GM18907 (cell line): ENCODE data around the gene UBTFL1.
"Not testable (repeated sequence)": the region's sequence is repeated elsewhere in the genome, so short reads cannot be mapped to it uniquely, and the experiment has no call there.

Experiments used
- ATAC-seq: cut with Tn5 transposase; IDR thresholded peaks from one replicate; pipeline ENCODE4 v1.9.1; 2021; ENCODE audit warnings: mild to moderate bottlenecking, moderate library complexity; ENCODE audit not compliant: unreplicated experiment

The UBTFL1 gene

DNA sequence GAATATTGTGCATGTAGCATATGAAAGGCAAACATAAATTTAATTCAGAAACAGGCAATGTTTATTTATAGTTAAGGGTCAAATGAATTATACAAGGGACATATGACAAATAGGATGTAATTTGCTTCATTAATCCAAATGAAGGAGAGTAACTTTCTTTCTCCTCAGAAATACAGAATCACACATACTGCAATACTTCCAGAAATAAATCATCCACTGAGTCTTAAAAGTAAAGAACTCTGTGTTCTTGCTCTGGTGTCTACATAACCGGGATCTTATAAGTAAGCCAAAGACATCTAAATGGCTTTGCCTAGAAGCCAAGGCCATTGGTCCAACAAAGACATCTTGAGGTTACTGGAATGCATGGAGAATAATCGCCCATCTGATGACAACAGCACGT lies at the start of gene UBTFL1:
TSS of gene UBTFL1 (plus strand) at position 301 of the 400 bp plus-strand sequence. CDS start at position 301, 0 bp downstream.
- ATAC-seq, result not testable (repeated sequence)

DNA sequence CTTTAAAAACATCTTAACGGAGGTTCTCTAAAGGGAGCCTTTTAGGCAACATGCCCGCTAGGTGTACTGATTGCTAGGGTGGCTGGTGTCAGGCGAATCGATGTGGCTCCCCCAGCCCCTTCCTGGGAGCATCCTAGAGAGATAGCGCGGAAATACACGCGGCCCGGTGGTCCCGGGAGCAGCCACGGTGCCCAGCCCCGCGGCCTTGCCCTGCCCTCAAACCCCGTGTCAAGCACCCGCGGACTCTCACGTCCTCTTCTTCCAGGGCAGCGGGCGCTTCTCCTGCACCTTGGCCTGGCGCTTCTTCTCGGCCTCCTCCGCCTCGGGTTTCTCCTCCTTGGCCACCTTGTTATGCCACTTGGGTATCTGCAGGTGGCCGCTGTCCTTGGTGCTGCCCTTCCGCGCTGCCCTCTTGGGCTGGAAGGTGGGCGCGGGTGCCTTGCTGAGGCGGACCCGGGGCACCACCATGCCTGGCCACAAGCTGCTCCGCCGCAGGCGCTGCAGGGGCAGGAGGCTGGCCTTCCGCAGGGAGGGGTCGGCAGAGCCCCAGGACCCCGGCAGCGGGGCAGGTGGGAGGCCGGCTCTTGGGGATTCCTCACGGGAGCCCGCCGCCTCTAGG lies 34.0 kb upstream of the UBTFL1 start:
- not testable (repeated sequence) for ATAC-seq

DNA sequence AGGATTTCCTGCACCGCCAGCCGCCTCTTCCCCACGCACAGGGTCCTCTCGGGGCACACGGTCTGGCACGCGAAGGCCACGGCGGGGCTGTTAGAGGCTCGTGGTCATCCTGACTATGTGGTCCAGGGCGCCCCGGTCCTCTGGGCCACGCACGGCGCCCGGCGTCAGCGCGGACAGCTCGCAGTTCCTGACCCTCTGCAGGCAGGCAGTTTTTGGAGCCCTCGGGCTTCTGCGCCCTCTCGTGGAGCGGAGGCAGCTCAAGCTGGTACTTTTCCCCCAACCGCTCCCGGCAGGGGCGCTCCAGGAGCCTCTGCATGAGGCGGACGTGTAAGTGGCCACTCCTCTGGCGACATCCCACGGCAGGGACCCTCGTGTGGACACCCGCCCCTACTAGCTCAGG lies 33.4 kb upstream of the UBTFL1 start:
- not testable (repeated sequence) for ATAC-seq

GRCh38 chr11:90053545-90053944 lies 32.2 kb upstream of the UBTFL1 start:
- ATAC-seq, result not testable (repeated sequence)

DNA sequence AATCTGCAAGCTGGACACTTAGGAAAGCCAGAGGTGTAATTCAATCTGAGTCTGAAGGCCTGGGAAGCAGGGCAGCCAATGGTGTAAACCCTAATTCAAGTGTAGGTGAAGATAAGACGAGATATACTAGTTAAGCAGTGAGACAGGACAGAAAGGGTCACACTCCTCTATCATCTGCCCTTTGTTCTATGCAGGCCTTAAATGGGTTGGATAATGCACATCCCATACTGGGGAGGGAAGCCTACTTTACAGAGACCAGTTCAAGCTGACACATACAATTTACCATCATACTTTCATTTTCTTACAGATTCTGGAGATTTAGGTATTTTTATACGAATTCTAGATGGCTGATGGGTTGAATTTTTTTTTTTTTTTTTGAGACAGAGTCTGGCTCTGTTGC lies 3.0 kb downstream of the UBTFL1 start:
- ATAC-seq, result not testable (repeated sequence)

DNA sequence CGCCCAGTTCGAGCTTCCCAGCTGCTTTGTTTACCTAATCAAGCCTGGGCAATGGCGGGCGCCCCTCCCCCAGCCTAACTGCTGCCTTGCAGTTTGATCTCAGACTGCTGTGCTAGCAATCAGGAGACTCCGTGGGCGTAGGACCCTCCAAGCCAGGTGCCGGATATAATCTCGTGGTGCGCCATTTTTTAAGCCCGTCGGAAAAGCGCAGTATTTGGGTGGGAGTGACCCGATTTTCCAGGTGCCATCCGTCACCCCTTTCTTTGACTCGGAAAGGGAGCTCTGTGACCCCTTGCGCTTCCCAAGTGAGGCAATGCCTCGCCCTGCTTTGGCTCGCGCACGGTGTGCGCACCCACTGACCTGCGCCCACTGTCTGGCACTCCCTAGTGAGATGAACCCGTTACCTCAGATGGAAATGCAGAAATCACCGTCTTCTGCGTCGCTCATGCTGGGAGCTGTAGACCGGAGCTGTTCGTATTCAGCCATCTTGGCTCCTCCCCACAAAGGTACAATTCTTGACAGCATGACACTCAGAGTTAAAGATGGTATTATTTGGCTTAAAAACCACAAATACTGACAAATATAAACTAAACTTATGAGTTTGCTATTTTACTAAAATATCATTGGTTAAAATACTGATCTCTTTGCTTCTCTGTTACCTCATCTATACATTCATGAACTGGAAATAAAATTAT lies 9.6 kb downstream of the UBTFL1 start:
- not testable (repeated sequence) for ATAC-seq

- ATAC-seq, result not testable (repeated sequence)
Observed at GRCh38 chr11:90098261-90098660, 12.5 kb downstream of the UBTFL1 start.

GRCh38 chr11:90100431-90100830 lies 14.7 kb downstream of the UBTFL1 start:
- ATAC-seq, result no peak

DNA sequence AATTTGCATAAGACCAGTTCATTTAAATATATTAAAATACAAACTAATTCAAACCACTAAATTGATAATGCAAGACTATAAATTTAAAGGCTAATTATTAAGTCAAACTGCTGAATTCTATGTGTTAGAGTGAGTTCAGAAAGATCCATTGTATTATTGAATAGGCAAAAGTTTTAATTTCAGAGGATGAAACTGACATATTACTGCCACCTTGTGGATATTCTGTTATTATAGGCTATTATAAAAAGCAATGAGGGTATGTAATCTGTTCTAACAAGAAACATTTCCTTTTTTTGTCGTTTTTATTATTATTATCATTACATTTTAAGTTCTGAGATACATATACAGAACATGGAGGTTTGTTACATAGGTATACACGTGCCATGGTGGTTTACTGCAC lies 27.8 kb downstream of the UBTFL1 start:
- ATAC-seq, result no peak

DNA sequence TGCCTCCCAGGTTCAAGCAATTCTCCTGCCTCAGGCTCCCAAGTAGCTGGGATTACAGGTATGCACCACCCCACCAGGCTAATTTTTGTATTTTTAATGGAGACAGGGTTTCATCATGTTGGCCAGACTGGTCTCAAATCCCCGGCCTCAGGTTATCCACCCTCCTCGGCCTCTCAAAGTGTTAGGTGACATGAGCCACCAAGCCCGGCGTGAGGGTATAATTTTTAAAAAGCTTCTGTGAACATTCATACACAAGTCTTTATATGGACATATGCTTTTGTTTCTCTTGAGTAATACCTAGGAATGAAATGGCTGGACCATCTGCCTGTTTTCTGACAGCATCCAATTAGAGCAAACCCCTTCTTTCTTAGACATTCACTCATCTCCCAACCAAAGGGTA lies 34.4 kb downstream of the UBTFL1 start:
- no peak for ATAC-seq

GRCh38 chr11:90124371-90124770 lies 38.6 kb downstream of the UBTFL1 start:
- no peak for ATAC-seq

DNA sequence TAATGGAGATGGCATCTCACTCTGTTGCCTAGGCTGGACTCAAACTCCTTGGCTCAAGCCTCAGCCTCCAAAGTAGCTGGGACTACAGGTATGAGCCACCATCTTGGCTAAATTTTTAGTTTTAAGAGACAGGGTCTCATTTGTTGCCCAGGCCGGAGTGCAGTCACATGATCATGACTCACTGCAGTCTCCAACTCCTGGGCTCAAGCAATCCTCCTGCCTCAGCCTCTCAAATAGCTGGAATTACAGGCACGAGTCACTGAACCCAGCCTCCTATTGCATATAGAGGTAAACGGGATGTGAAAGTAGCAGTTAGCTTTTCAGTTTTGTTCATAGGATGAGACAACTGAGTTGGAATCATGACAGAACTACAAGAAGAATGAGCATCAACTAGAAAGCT lies 39.2 kb downstream of the UBTFL1 start:
- ATAC-seq, result no peak

- ATAC-seq, result no peak
Observed at GRCh38 chr11:90133560-90134477, 48.1 kb downstream of the UBTFL1 start.

GRCh38 chr11:90134478-90135003 lies 48.8 kb downstream of the UBTFL1 start, which contains the start of gene NAALAD2:
Gene NAALAD2 (plus strand): TSS chr11:90134663. CDS start chr11:90134759, 96 bp downstream.
- ATAC-seq, result peak; percentile 93

GRCh38 chr11:90135016-90135415 lies 49.3 kb downstream of the UBTFL1 start:
- peak; percentile 10 for ATAC-seq
